HepG2 (cell line): ENCODE measurements around the gene MARCHF6. TPM values are rescaled to one million over a fixed set of nuclear protein-coding genes. Genes with fewer than 3 reads are reported as not detected.
A peak's percentile ranks its signal among the peaks of the same experiment; 100 is the strongest.
"Not testable (repeated sequence)": the region's sequence is repeated elsewhere in the genome, so short reads cannot be mapped to it uniquely, and the experiment has no call there.

Source experiments
- ATAC-seq: fragments of 200-7000 bp; cut with Tn5 transposase; 3 replicates; pipeline ENCODE4 v1.9.1; 2020; ENCODE audit warnings: mild to moderate bottlenecking, moderate library complexity
- BruUV-seq: library from RNA; stranded (reverse); fragments of 400-500 nt; replicated peaks from 2 replicates; lab custom pipeline; 2021; lab: Mats Ljungman, UMichigan
- CTCF ChIA-PET: fragments of 300-600 bp; formaldehyde crosslinking; extraction: SDS; loops from one replicate; lab custom pipeline; 2021; ENCODE audit warnings: low total read pairs, inconsistent platforms, low intra/inter-chr PET ratio; lab: Yijun Ruan, JAX
- POLR2A ChIA-PET: fragments of 350-600 bp; sonication (Branson Sonifier 250); formaldehyde crosslinking; loops from one replicate; lab custom pipeline; 2020; ENCODE audit warnings: antibody characterized with exemption, inconsistent platforms; lab: Yijun Ruan, JAX
- DNase-seq: peaks from one replicate; pipeline ENCODE4 v3.0.0-alpha.2; 2015; ENCODE audit warnings: low spot score
- FAIRE-seq: peaks from 3 replicates; lab custom pipeline; 2011; peaks lifted over from hg19 to GRCh38; lab: Jason Lieb, UNC
- H2AFZ ChIP-seq: one replicate; pipeline ENCODE4 v1.6.1; 2011; ENCODE audit warnings: low read length, inconsistent platforms
- H3K27ac ChIP-seq: fragments of 300-600 bp; 3 replicates; pipeline ENCODE4 v1.8.0; 2011; ENCODE audit warnings: mixed run types, mild to moderate bottlenecking, mixed read lengths, low read length, inconsistent platforms; ENCODE audit not compliant: insufficient read depth; ENCODE audit errors: extremely low read length
- H3K27me3 ChIP-seq, 2 experiments: fragments of 200-600 bp in 1 of 2; 2 replicates in 1 of 2; 3 replicates in 1 of 2; pipeline versions ENCODE4 v1.6.0 to v1.8.0; 2011; ENCODE audit warnings: low read length in 2 of 2, mild to moderate bottlenecking in 2 of 2, moderate library complexity in 2 of 2, inconsistent platforms in 1 of 2; ENCODE audit not compliant: insufficient read depth in 2 of 2, control insufficient read depth in 1 of 2
- H3K36me3 ChIP-seq, 2 experiments: fragments of 200-600 bp in 1 of 2; replicated peaks in 1 of 2; 2 replicates in 1 of 2; 3 replicates in 1 of 2; pipeline versions ENCODE4 v1.5.1 to v1.8.0; 2011; ENCODE audit warnings: low read length in 2 of 2, inconsistent platforms in 1 of 2; ENCODE audit not compliant: insufficient read depth in 2 of 2, control insufficient read depth in 1 of 2
- H3K4me1 ChIP-seq: 2 replicates; pipeline ENCODE4 v1.5.1; 2012; ENCODE audit warnings: low read length, inconsistent platforms; ENCODE audit not compliant: insufficient read depth
- H3K4me2 ChIP-seq: 2 replicates; pipeline ENCODE4 v1.6.0; 2011; ENCODE audit warnings: low read depth, low read length, inconsistent platforms
- H3K4me3 ChIP-seq, 3 experiments: fragments of 200-600 bp in 1 of 3; sonication (generic), shearing (Covaris generic) in 1 of 3; replicated peaks in 1 of 3; 2 replicates each; pipeline ENCODE4 v1.5.1; 2011 to 2016; ENCODE audit warnings: low read length in 3 of 3, inconsistent platforms in 2 of 3, low read depth in 2 of 3, mild to moderate bottlenecking in 2 of 3, control low read depth in 1 of 3, mixed read lengths in 1 of 3; ENCODE audit not compliant: insufficient read depth in 1 of 3
- H3K79me2 ChIP-seq: one replicate; pipeline ENCODE4 v1.6.1; 2011; ENCODE audit warnings: low read length, inconsistent platforms; ENCODE audit not compliant: insufficient read depth
- H3K9ac ChIP-seq: 2 replicates; pipeline ENCODE4 v1.6.0; 2011; ENCODE audit warnings: mild to moderate bottlenecking, low read depth, low read length, inconsistent platforms; ENCODE audit not compliant: insufficient read depth
- H3K9me3 ChIP-seq: 2 replicates; pipeline ENCODE4 v1.5.1; 2012; ENCODE audit warnings: mild to moderate bottlenecking, low read length
- H4K20me1 ChIP-seq: 2 replicates; pipeline ENCODE4 v1.6.0; 2011; ENCODE audit warnings: inconsistent platforms, mild to moderate bottlenecking, low read length, moderate library complexity; ENCODE audit not compliant: insufficient read depth
- FOXC1 ChIP-seq: sonication (generic); formaldehyde crosslinking; IDR thresholded peaks from 2 replicates; pipeline ENCODE4 v1.8.0; 2022; ENCODE audit warnings: mild to moderate bottlenecking, missing genetic modification reagents, borderline replicate concordance
- RFX1 ChIP-seq: fragments of 450-650 bp; IDR thresholded peaks from 2 replicates; pipeline ENCODE4 v1.6.1; 2017
- ZNF460 ChIP-seq: sonication (generic); formaldehyde crosslinking; IDR thresholded peaks from 2 replicates; pipeline ENCODE4 v1.5.1; 2020; ENCODE audit warnings: missing genetic modification reagents, mild to moderate bottlenecking, borderline replicate concordance
- ZSCAN25 ChIP-seq: sonication (generic); formaldehyde crosslinking; IDR thresholded peaks from 2 replicates; pipeline ENCODE4 v1.8.0; 2022; ENCODE audit warnings: mild to moderate bottlenecking, missing genetic modification reagents
- WGBS: methylation state at CpG from one replicate; pipeline ENCODE4 v1.1.6; 2017; ENCODE audit warnings: low lambda C conversion rate; 5-methylcytosine and 5-hydroxymethylcytosine counted together
- in situ Hi-C: cut with HindIII; loops from 2 replicates; pipeline ENCODE4 v1.10.0; 2017; ENCODE audit warnings: low pct_unique_long_range_greater_than_20kb; ENCODE audit not compliant: extremely low pct_ligation_motif_present
- intact Hi-C: fragments of 100-400 bp; cut with micrococcal nuclease; formaldehyde crosslinking; loops from one replicate; pipeline ENCODE4 v1.10.0; 2022; ENCODE audit not compliant: unreplicated experiment
- polyA plus RNA-seq, 8 experiments: library from polyadenylated mRNA; depleted of rRNA in 3 of 8; stranded (reverse) in 7 of 8; unstranded in 1 of 8; fragments of >200 nt; fragmentation: Illumina TruSeq in 4 of 8; extraction: Trizol in 4 of 8; gene quantifications; 2 replicates each; pipeline versions ENCODE4 v1.2.1 to v1.2.3, GENCODE V29; 2011 to 2016; ENCODE audit warnings: low read depth in 4 of 8, missing spikeins in 1 of 8, mixed read lengths in 1 of 8; ENCODE audit not compliant: insufficient read depth in 1 of 8
- total RNA-seq, 5 experiments: library from RNA; depleted of rRNA; stranded (reverse); fragments of >200 nt; fragmentation: Illumina TruSeq; extraction: Trizol; gene quantifications; 2 replicates each; pipeline ENCODE4 v1.2.3, GENCODE V29; 2016; ENCODE audit warnings: low read depth in 1 of 5
- TF ChIP-seq, protein P1 (sequence below): sonication (generic); formaldehyde crosslinking; IDR thresholded peaks from 2 replicates; pipeline ENCODE4 v1.5.1; 2020; ENCODE audit warnings: mild to moderate bottlenecking, missing genetic modification reagents, moderate library complexity
- TF ChIP-seq, protein P2 (sequence below): sonication (generic); formaldehyde crosslinking; IDR thresholded peaks from 2 replicates; pipeline ENCODE4 v1.4.0; 2020; ENCODE audit warnings: missing genetic modification reagents; ENCODE audit errors: not compliant biosample characterization

Gene MARCHF6
- total and polyA plus RNA-seq, 2 of the 13 experiments (the other 11 are each of a cell fraction or from before 2014, with no cell fraction given): 48.6 to 107 TPM

DNA sequence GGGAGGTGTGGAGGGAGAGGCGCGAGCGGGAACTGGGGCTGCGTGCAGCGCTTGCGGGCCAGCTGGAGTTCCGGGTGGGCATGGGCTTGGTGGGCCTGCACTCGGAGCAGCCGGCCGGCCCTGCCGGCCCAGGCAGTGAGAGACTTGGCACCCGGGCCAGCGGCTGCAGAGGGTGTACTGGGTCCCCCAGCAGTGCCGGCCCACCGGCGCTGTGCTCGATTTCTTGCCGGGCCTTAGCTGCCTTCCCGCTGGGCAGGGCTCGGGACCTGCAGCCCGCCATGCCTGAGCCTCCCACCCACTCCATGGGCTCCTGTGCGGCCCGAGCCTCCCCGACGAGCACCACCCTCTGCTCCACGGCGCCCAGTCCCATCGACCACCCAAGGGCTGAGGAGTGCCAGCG lies 21.7 kb downstream of the MARCHF6 start:
- H3K36me3 ChIP-seq: peaks cover 0 to 12% of the 10 kb centered on the region in 2 experiments; a peak in 1 of 5 replicates
- H3K4me2 ChIP-seq, DNase-seq, H3K27ac ChIP-seq, FAIRE-seq, H2AFZ ChIP-seq, BruUV-seq: not testable (repeated sequence)
- peaks cover 80% of the 10 kb centered on the region for H3K79me2 ChIP-seq
- H4K20me1 ChIP-seq: peaks cover 23% of the 10 kb centered on the region
- TF ChIP-seq, protein P1, sequence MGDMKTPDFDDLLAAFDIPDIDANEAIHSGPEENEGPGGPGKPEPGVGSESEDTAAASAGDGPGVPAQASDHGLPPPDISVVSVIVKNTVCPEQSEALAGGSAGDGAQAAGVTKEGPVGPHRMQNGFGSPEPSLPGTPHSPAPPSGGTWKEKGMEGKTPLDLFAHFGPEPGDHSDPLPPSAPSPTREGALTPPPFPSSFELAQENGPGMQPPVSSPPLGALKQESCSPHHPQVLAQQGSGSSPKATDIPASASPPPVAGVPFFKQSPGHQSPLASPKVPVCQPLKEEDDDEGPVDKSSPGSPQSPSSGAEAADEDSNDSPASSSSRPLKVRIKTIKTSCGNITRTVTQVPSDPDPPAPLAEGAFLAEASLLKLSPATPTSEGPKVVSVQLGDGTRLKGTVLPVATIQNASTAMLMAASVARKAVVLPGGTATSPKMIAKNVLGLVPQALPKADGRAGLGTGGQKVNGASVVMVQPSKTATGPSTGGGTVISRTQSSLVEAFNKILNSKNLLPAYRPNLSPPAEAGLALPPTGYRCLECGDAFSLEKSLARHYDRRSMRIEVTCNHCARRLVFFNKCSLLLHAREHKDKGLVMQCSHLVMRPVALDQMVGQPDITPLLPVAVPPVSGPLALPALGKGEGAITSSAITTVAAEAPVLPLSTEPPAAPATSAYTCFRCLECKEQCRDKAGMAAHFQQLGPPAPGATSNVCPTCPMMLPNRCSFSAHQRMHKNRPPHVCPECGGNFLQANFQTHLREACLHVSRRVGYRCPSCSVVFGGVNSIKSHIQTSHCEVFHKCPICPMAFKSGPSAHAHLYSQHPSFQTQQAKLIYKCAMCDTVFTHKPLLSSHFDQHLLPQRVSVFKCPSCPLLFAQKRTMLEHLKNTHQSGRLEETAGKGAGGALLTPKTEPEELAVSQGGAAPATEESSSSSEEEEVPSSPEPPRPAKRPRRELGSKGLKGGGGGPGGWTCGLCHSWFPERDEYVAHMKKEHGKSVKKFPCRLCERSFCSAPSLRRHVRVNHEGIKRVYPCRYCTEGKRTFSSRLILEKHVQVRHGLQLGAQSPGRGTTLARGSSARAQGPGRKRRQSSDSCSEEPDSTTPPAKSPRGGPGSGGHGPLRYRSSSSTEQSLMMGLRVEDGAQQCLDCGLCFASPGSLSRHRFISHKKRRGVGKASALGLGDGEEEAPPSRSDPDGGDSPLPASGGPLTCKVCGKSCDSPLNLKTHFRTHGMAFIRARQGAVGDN: 0 out of 2 replicates have a peak, but pooled peaks have one; percentile 9
- TF ChIP-seq, all 625 proteins: peak for 1; not testable (repeated sequence) for 624
- H3K27me3 ChIP-seq, H3K9ac ChIP-seq, H3K4me1 ChIP-seq, intact Hi-C loops, POLR2A ChIA-PET, CTCF ChIA-PET, ATAC-seq, H3K9me3 ChIP-seq, H3K4me3 ChIP-seq, in situ Hi-C loops: not testable (repeated sequence)
- 100% methylated on average over 6 of the region's 29 CpGs for WGBS

DNA sequence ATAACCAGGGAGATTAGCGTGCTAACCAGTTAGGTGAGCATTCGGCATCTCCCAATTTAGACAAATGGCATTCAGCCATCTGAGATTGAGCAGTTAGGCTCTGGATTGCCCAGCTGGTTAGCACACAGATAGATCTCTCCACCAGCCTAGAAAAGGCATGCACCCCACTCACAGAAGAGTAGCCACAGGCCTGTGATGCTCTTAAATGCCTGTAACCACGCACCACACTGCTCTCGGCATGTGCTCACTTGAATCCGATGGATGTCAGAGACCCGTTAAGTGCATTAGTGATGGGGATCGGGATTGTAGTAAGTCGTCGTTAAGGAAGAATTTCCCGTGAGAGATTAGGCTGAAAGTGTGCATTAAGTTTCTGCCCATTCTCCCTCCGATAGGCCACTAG lies 23.0 kb downstream of the MARCHF6 start:
- H3K27me3 ChIP-seq: no peaks in the 10 kb centered on the region
- FAIRE-seq (no peak), ATAC-seq (no peak; the same call in 2 of the 3 replicates), DNase-seq (no peak)
- no peak overlapping the region for H3K4me2 ChIP-seq
- no TSS peak for BruUV-seq
- H3K9me3 ChIP-seq: no peaks in the 10 kb centered on the region
- H4K20me1 ChIP-seq: peaks cover 22% of the 10 kb centered on the region
- H2AFZ ChIP-seq: no peak overlapping the region
- no peak overlapping the region for H3K4me3 ChIP-seq
- TF ChIP-seq RFX1: no peak
- no peak for TF ChIP-seq ZSCAN25 (CRISPR knock-in tag)
- TF ChIP-seq, protein P2, sequence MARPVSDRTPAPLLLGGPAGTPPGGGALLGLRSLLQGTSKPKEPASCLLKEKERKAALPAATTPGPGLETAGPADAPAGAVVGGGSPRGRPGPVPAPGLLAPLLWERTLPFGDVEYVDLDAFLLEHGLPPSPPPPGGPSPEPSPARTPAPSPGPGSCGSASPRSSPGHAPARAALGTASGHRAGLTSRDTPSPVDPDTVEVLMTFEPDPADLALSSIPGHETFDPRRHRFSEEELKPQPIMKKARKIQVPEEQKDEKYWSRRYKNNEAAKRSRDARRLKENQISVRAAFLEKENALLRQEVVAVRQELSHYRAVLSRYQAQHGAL (CRISPR knock-in tag): no peak
- TF ChIP-seq ZNF460 (CRISPR knock-in tag): no peak
- no peak for TF ChIP-seq FOXC1
- ChIA-PET CTCF (no interaction called here), POLR2A (no interaction called here)
- no peaks in the 10 kb centered on the region for H3K4me1 ChIP-seq
- no peak overlapping the region for H3K27ac ChIP-seq
- H3K36me3 ChIP-seq: peaks cover 0 to 23% of the 10 kb centered on the region in 2 experiments; a peak in 3 of 5 replicates
- intact Hi-C loops (no loop called here), in situ Hi-C loops (no loop called here)
- H3K9ac ChIP-seq: no peak overlapping the region
- 89% methylated on average over 11 of the region's 11 CpGs for WGBS
- H3K79me2 ChIP-seq: peaks cover 77% of the 10 kb centered on the region
